Measurements from ENCODE around the gene CTNNBIP1. TPM values are rescaled to one million over a fixed set of nuclear protein-coding genes. Genes with fewer than 3 reads are reported as not detected.

The CTNNBIP1 gene
- total RNA-seq, 2 donors from 2014 or later = 65.0 to 69.5 TPM

GRCh38 chr1:9942939-9943788 is 33.1 kb upstream of the CTNNBIP1 start, which contains the start of the genes LZIC and NMNAT1:
Gene LZIC (minus strand): TSS chr1:9943391. CDS start chr1:9936619, 6,772 bp downstream.
Gene NMNAT1 (plus strand): TSS chr1:9943475. CDS start chr1:9972074, 28,599 bp downstream.
- Mint-ChIP-seq H3K4me3 (peak within 1 kb of the TSS; percentile 82), H3K27ac (peak within 1 kb of the TSS; percentile 97), H3K36me3 (ENCODE audit: low read depth) (peaks cover 17% of the 10 kb centered on the region), H3K9me3 (no peaks in the 10 kb centered on the region), H3K4me1 (peaks cover 5% of the 10 kb centered on the region), H3K27me3 (ENCODE audit: insufficient read depth) (no peaks in the 10 kb centered on the region)
- H3K9ac ChIP-seq (ENCODE audit: extremely low read depth, low read length, poor library complexity, severe bottlenecking) = peak within 1 kb of the TSS; percentile 88
- H3K27me3 ChIP-seq (ENCODE audit: control insufficient read depth, insufficient read depth, low read length, poor library complexity, severe bottlenecking) = no peaks in the 10 kb centered on the region
- peak within 1 kb of the TSS; percentile 63 for H3K27ac ChIP-seq (ENCODE audit: low read depth, low read length)
- H3K36me3 ChIP-seq (ENCODE audit: control insufficient read depth, insufficient read depth, low read length) = no peaks in the 10 kb centered on the region
- H3K9me3 ChIP-seq (ENCODE audit: control insufficient read depth, low read length) = no peaks in the 10 kb centered on the region
- DNase-seq = peak; percentile 97
- no peaks in the 10 kb centered on the region for H3K4me1 ChIP-seq (ENCODE audit: control insufficient read depth, insufficient read depth, low read length)
- 0 to 1% methylated on average over 20 to 53 of the region's 53 CpGs for WGBS, 2 experiments (ENCODE audit: insufficient coverage in 1 of 2, insufficient read length in 1 of 2)
- H3K4me3 ChIP-seq (ENCODE audit: low read length) = peak within 1 kb of the TSS; percentile 99
- TF ChIP-seq CTCF (conservative IDR thresholded peaks at IDR 0.05) = no peak

DNA sequence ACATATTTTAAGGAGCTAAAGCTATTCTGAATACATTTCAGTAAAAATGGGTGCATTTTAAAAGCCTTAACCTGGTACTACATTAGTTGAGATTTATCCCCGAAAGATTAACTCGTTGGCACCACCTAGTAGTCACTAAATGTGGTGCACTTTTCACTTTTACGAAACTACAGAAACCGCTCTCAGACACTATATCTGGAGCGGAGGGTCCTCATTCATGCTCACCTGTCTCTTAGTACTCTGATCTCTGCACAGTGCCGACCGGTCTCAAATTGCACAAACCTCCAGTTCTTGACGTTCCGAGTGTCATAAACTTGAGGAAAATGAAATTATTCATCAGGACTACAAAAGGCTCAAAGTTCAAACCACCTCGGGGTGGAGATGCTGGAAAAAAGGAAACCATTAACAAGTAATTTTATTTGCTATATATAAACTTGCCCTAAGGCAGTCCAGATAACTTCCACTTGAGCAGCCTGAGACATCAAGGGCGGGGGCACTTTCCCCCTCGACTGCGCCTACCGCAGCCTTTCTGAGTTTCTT is 32.4 kb upstream of the CTNNBIP1 start:
- peak; percentile 57 for DNase-seq
- Histone ChIP-seq H3K4me3 (ENCODE audit: low read length) (peak overlapping the region; percentile 99), H3K36me3 (ENCODE audit: control insufficient read depth, insufficient read depth, low read length) (no peaks in the 10 kb centered on the region), H3K9me3 (ENCODE audit: control insufficient read depth, low read length) (no peaks in the 10 kb centered on the region), H3K27me3 (ENCODE audit: control insufficient read depth, insufficient read depth, low read length, poor library complexity, severe bottlenecking) (no peaks in the 10 kb centered on the region), H3K4me1 (ENCODE audit: control insufficient read depth, insufficient read depth, low read length) (no peaks in the 10 kb centered on the region), H3K9ac (ENCODE audit: extremely low read depth, low read length, poor library complexity, severe bottlenecking) (peak overlapping the region; percentile 88), H3K27ac (ENCODE audit: low read depth, low read length) (peak overlapping the region; percentile 59)
- Mint-ChIP-seq H3K27me3 (ENCODE audit: insufficient read depth) (no peaks in the 10 kb centered on the region), H3K4me3 (peak overlapping the region; percentile 82), H3K9me3 (no peaks in the 10 kb centered on the region), H3K27ac (peak overlapping the region; percentile 97), H3K4me1 (peaks cover 5% of the 10 kb centered on the region), H3K36me3 (ENCODE audit: low read depth) (peaks cover 19% of the 10 kb centered on the region)
- peak; percentile 81 for TF ChIP-seq CTCF (conservative IDR thresholded peaks at IDR 0.05)
- 3 to 6% methylated on average over 8 to 14 of the region's 14 CpGs for WGBS, 2 experiments (ENCODE audit: insufficient coverage in 1 of 2, insufficient read length in 1 of 2)

GRCh38 chr1:9929431-9930385 is 19.6 kb upstream of the CTNNBIP1 start:
- H3K27me3 ChIP-seq (ENCODE audit: control insufficient read depth, insufficient read depth, low read length, poor library complexity, severe bottlenecking) = no peaks in the 10 kb centered on the region
- H3K27me3 Mint-ChIP-seq (ENCODE audit: insufficient read depth) = no peaks in the 10 kb centered on the region
- TF ChIP-seq CTCF (conservative IDR thresholded peaks at IDR 0.05) = peak; percentile 14
- DNase-seq = peak; percentile 90
- H3K36me3 Mint-ChIP-seq (ENCODE audit: low read depth) = peaks cover 31% of the 10 kb centered on the region
- H3K36me3 ChIP-seq (ENCODE audit: control insufficient read depth, insufficient read depth, low read length) = peaks cover 27% of the 10 kb centered on the region
- no peak overlapping the region for H3K9ac ChIP-seq (ENCODE audit: extremely low read depth, low read length, poor library complexity, severe bottlenecking)
- no peaks in the 10 kb centered on the region for H3K9me3 ChIP-seq (ENCODE audit: control insufficient read depth, low read length)
- H3K4me1 Mint-ChIP-seq = peaks cover 41% of the 10 kb centered on the region
- 48 to 51% methylated on average over 12 to 15 of the region's 15 CpGs for WGBS, 2 experiments (ENCODE audit: insufficient coverage in 1 of 2, insufficient read length in 1 of 2)
- peak overlapping the region; percentile 63 for H3K4me3 ChIP-seq (ENCODE audit: low read length)
- no peak overlapping the region for H3K27ac ChIP-seq (ENCODE audit: low read depth, low read length)
- H3K9me3 Mint-ChIP-seq = no peaks in the 10 kb centered on the region
- peaks cover 8% of the 10 kb centered on the region for H3K4me1 ChIP-seq (ENCODE audit: control insufficient read depth, insufficient read depth, low read length)
- no peak overlapping the region for H3K4me3 Mint-ChIP-seq
- H3K27ac Mint-ChIP-seq = peak overlapping the region; percentile 78

Measured in endodermal cell (in vitro differentiated cells).